Parathyroid adenoma (tissue), 2 donors: ENCODE results near the gene AKAP9.
"Not testable (repeated sequence)": the region's sequence is repeated elsewhere in the genome, so short reads cannot be mapped to it uniquely, and the experiment has no call there.

Experiments
- H2AFZ ChIP-seq: fragments of 300-600 bp; sonication (generic); one replicate; pipeline ENCODE4 v1.7.0; 2017; ENCODE audit warnings: antibody characterized with exemption, mild to moderate bottlenecking
- H3K27ac ChIP-seq: fragments of 300-600 bp; sonication (generic); one replicate; pipeline ENCODE4 v1.7.0; 2017
- H3K27me3 ChIP-seq: fragments of 300-600 bp; sonication (generic); one replicate; pipeline ENCODE4 v1.7.0; 2017; ENCODE audit warnings: low read length; ENCODE audit not compliant: control insufficient read depth, insufficient read depth
- H3K36me3 ChIP-seq: fragments of 300-600 bp; sonication (generic); one replicate; pipeline ENCODE4 v1.7.0; 2017; ENCODE audit warnings: low read length; ENCODE audit not compliant: control insufficient read depth, insufficient read depth
- H3K4me1 ChIP-seq: fragments of 300-600 bp; sonication (generic); one replicate; pipeline ENCODE4 v1.7.0; 2017; ENCODE audit warnings: control low read depth
- H3K4me2 ChIP-seq: fragments of 300-600 bp; sonication (generic); one replicate; pipeline ENCODE4 v1.7.0; 2017; ENCODE audit warnings: low read length
- H3K4me3 ChIP-seq: fragments of 300-600 bp; sonication (generic); one replicate; pipeline ENCODE4 v1.7.0; 2017; ENCODE audit warnings: low read depth, low read length
- H3K79me2 ChIP-seq: fragments of 300-600 bp; sonication (generic); one replicate; pipeline ENCODE4 v1.7.0; 2017; ENCODE audit warnings: control low read depth
- H3K9ac ChIP-seq: fragments of 300-600 bp; sonication (generic); one replicate; pipeline ENCODE4 v1.7.0; 2017; ENCODE audit warnings: mild to moderate bottlenecking
- H3K9me3 ChIP-seq: fragments of 300-600 bp; sonication (generic); one replicate; pipeline ENCODE4 v1.7.0; 2017; ENCODE audit warnings: low read length; ENCODE audit not compliant: control insufficient read depth
- TF ChIP-seq, protein P1 (sequence below): fragments of 300-600 bp; sonication (generic); IDR thresholded peaks from one replicate; pipeline ENCODE4 v1.7.0; 2017; ENCODE audit warnings: antibody characterized with exemption, mild to moderate bottlenecking
- donor health status: primary hyperparathyroidism.

AKAP9 gene

GRCh38 chr7:92095380-92095779 lies 154.7 kb downstream of the AKAP9 start:
- Histone ChIP-seq H3K4me2 (no peak overlapping the region), H3K4me3 (no peak overlapping the region), H3K79me2 (no peaks in the 10 kb centered on the region), H3K4me1 (no peaks in the 10 kb centered on the region), H3K27me3 (no peaks in the 10 kb centered on the region), H2AFZ (no peak overlapping the region), H3K9ac (no peak overlapping the region), H3K27ac (no peak overlapping the region), H3K9me3 (no peaks in the 10 kb centered on the region), H3K36me3 (peaks cover 2% of the 10 kb centered on the region)
- TF ChIP-seq, protein P1, sequence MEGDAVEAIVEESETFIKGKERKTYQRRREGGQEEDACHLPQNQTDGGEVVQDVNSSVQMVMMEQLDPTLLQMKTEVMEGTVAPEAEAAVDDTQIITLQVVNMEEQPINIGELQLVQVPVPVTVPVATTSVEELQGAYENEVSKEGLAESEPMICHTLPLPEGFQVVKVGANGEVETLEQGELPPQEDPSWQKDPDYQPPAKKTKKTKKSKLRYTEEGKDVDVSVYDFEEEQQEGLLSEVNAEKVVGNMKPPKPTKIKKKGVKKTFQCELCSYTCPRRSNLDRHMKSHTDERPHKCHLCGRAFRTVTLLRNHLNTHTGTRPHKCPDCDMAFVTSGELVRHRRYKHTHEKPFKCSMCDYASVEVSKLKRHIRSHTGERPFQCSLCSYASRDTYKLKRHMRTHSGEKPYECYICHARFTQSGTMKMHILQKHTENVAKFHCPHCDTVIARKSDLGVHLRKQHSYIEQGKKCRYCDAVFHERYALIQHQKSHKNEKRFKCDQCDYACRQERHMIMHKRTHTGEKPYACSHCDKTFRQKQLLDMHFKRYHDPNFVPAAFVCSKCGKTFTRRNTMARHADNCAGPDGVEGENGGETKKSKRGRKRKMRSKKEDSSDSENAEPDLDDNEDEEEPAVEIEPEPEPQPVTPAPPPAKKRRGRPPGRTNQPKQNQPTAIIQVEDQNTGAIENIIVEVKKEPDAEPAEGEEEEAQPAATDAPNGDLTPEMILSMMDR: no peak

GRCh38 chr7:92100534-92100933 lies 159.9 kb downstream of the AKAP9 start:
- Histone ChIP-seq H3K4me1 (no peaks in the 10 kb centered on the region), H3K79me2 (no peaks in the 10 kb centered on the region), H3K4me3 (no peak overlapping the region), H3K27ac (no peak overlapping the region), H2AFZ (no peak overlapping the region), H3K36me3 (peaks cover 2% of the 10 kb centered on the region), H3K27me3 (no peaks in the 10 kb centered on the region), H3K9me3 (no peaks in the 10 kb centered on the region), H3K9ac (no peak overlapping the region), H3K4me2 (no peak overlapping the region)
- TF ChIP-seq, protein P1: no peak

GRCh38 chr7:92102862-92103261 lies 162.2 kb downstream of the AKAP9 start:
- H3K27me3 ChIP-seq, H3K79me2 ChIP-seq, H3K9ac ChIP-seq, H3K4me2 ChIP-seq, H3K4me3 ChIP-seq, H2AFZ ChIP-seq, H3K36me3 ChIP-seq, H3K9me3 ChIP-seq, H3K4me1 ChIP-seq, H3K27ac ChIP-seq: not testable (repeated sequence)

DNA sequence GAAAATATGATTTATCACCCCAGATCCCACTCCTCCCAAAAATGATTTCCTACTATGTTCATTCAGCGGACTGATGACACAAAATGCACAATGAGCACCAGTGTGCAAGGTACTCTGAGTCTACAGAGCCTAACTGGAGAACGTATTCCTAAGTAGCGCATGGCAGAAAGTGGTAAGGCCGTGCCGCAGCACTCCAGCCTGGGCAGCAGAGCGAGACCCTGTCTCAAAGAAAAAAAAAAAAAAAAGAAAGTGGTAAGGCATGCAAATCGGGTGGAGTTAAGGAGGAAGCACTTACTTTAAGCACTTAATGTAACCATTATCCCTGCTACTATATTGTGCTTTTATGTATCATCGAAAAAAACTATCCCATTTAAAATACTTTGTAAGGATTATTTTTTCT lies 168.2 kb downstream of the AKAP9 start:
- H3K79me2 ChIP-seq: no peaks in the 10 kb centered on the region
- no peak overlapping the region for H3K27ac ChIP-seq
- H3K27me3 ChIP-seq: no peaks in the 10 kb centered on the region
- no peaks in the 10 kb centered on the region for H3K36me3 ChIP-seq
- H3K4me1 ChIP-seq: no peaks in the 10 kb centered on the region
- no peak overlapping the region for H3K9ac ChIP-seq
- no peak overlapping the region for H3K4me3 ChIP-seq
- no peak overlapping the region for H2AFZ ChIP-seq
- no peaks in the 10 kb centered on the region for H3K9me3 ChIP-seq
- TF ChIP-seq, protein P1: no peak
- no peak overlapping the region for H3K4me2 ChIP-seq

GRCh38 chr7:92110857-92111256 lies 170.2 kb downstream of the AKAP9 start:
- H3K9ac ChIP-seq: no peak overlapping the region
- H3K4me3 ChIP-seq: no peak overlapping the region
- H3K36me3 ChIP-seq: no peaks in the 10 kb centered on the region
- H2AFZ ChIP-seq: no peak overlapping the region
- H3K4me1 ChIP-seq: no peaks in the 10 kb centered on the region
- H3K9me3 ChIP-seq: no peaks in the 10 kb centered on the region
- no peak overlapping the region for H3K4me2 ChIP-seq
- no peaks in the 10 kb centered on the region for H3K79me2 ChIP-seq
- no peak overlapping the region for H3K27ac ChIP-seq
- TF ChIP-seq, protein P1: no peak
- no peaks in the 10 kb centered on the region for H3K27me3 ChIP-seq
